HG02970 (cell line): ENCODE results near the gene LRRC7.

Source experiments
- ATAC-seq: cut with Tn5 transposase; IDR thresholded peaks from one replicate; pipeline ENCODE4 v1.9.1; 2021; ENCODE audit warnings: mild to moderate bottlenecking, moderate library complexity, moderate number of reproducible peaks; ENCODE audit not compliant: unreplicated experiment, low FRiP score

The LRRC7 gene

GRCh38 chr1:69754521-69754920 lies 186.8 kb downstream of the LRRC7 start:
- no peak for ATAC-seq

GRCh38 chr1:69755647-69756046 lies 187.9 kb downstream of the LRRC7 start:
- ATAC-seq, result no peak

- ATAC-seq, result no peak
Observed at GRCh38 chr1:69765951-69766350, 198.2 kb downstream of the LRRC7 start.

- no peak for ATAC-seq
Observed at GRCh38 chr1:69766431-69767180, 198.9 kb downstream of the LRRC7 start.

GRCh38 chr1:69776555-69776954 lies 208.8 kb downstream of the LRRC7 start:
- no peak for ATAC-seq

GRCh38 chr1:69777423-69777822 lies 209.7 kb downstream of the LRRC7 start:
- ATAC-seq, result no peak

- no peak for ATAC-seq
Observed at GRCh38 chr1:69777971-69778370, 210.2 kb downstream of the LRRC7 start.

- ATAC-seq, result no peak
Observed at GRCh38 chr1:69787151-69787550, 219.4 kb downstream of the LRRC7 start.

GRCh38 chr1:69791311-69791710 lies 223.6 kb downstream of the LRRC7 start:
- no peak for ATAC-seq

GRCh38 chr1:69794831-69795230 lies 227.1 kb downstream of the LRRC7 start:
- ATAC-seq, result no peak

GRCh38 chr1:69814926-69815325 lies 247.2 kb downstream of the LRRC7 start:
- ATAC-seq, result no peak

- no peak for ATAC-seq
Observed at GRCh38 chr1:69824932-69825331, 257.2 kb downstream of the LRRC7 start.

GRCh38 chr1:69827732-69828131 lies 260.0 kb downstream of the LRRC7 start:
- ATAC-seq, result no peak

- no peak for ATAC-seq
Observed at GRCh38 chr1:69833536-69833935, 265.8 kb downstream of the LRRC7 start.

- no peak for ATAC-seq
Observed at GRCh38 chr1:69834336-69834735, 266.6 kb downstream of the LRRC7 start.

- no peak for ATAC-seq
Observed at GRCh38 chr1:69835955-69836354, 268.2 kb downstream of the LRRC7 start.

GRCh38 chr1:69836971-69837636 lies 269.4 kb downstream of the LRRC7 start:
- ATAC-seq, result no peak

GRCh38 chr1:69842326-69842725 lies 274.6 kb downstream of the LRRC7 start:
- ATAC-seq, result no peak

GRCh38 chr1:69845655-69846054 lies 277.9 kb downstream of the LRRC7 start:
- ATAC-seq, result no peak

- no peak for ATAC-seq
Observed at GRCh38 chr1:69846267-69846666, 278.5 kb downstream of the LRRC7 start.

GRCh38 chr1:69847670-69848069 lies 279.9 kb downstream of the LRRC7 start:
- ATAC-seq, result no peak

GRCh38 chr1:69852151-69852550 lies 284.4 kb downstream of the LRRC7 start:
- ATAC-seq, result no peak
